H9 (cell line): ENCODE data around the gene SIGLEC9. TPM values are rescaled to one million over a fixed set of nuclear protein-coding genes. Genes with fewer than 3 reads are reported as not detected.

Source experiments
- DNase-seq: peaks from one replicate; pipeline ENCODE4 v3.0.0-alpha.2; 2017
- H2AFZ ChIP-seq: one replicate; pipeline ENCODE4 v1.6.1; 2013; ENCODE audit warnings: mild to moderate bottlenecking, low read length, control low read depth, moderate library complexity
- H2AK5ac ChIP-seq: 2 replicates; pipeline ENCODE4 v1.6.1; 2013; ENCODE audit warnings: low read length, control low read depth, mixed read lengths; ENCODE audit not compliant: insufficient read length
- H2BK120ac ChIP-seq: one replicate; pipeline ENCODE4 v1.6.1; 2013; ENCODE audit warnings: low read depth, mild to moderate bottlenecking, low read length, control low read depth, inconsistent platforms; ENCODE audit not compliant: poor library complexity, severe bottlenecking
- H2BK12ac ChIP-seq: 2 replicates; pipeline ENCODE4 v1.6.1; 2013; ENCODE audit warnings: low read length, control low read depth, mixed read lengths, low read depth; ENCODE audit not compliant: insufficient read length
- H2BK15ac ChIP-seq: 2 replicates; pipeline ENCODE4 v1.6.1; 2013; ENCODE audit warnings: low read depth, low read length, control low read depth
- H2BK20ac ChIP-seq: one replicate; pipeline ENCODE4 v1.6.1; 2013; ENCODE audit warnings: low read depth, mild to moderate bottlenecking, low read length, control low read depth, inconsistent platforms; ENCODE audit not compliant: poor library complexity, severe bottlenecking
- H2BK5ac ChIP-seq: 2 replicates; pipeline ENCODE4 v1.6.1; 2013; ENCODE audit warnings: low read length, control low read depth, mixed read lengths; ENCODE audit not compliant: insufficient read length
- H3K14ac ChIP-seq: 2 replicates; pipeline ENCODE4 v1.6.1; 2013; ENCODE audit warnings: low read length, control low read depth; ENCODE audit not compliant: insufficient read depth
- H3K18ac ChIP-seq: 2 replicates; pipeline ENCODE4 v1.6.1; 2013; ENCODE audit warnings: low read depth, mild to moderate bottlenecking, mixed read lengths, low read length, control low read depth; ENCODE audit not compliant: insufficient read length
- H3K23ac ChIP-seq: 2 replicates; pipeline ENCODE4 v1.6.1; 2013; ENCODE audit warnings: low read length, control low read depth, mixed read lengths, low read depth; ENCODE audit not compliant: insufficient read length
- H3K23me2 ChIP-seq: 2 replicates; pipeline ENCODE4 v1.6.1; 2013; ENCODE audit warnings: low read depth, mild to moderate bottlenecking, mixed read lengths, low read length, control low read depth; ENCODE audit not compliant: insufficient read length, poor library complexity, severe bottlenecking
- H3K27ac ChIP-seq: 2 replicates; pipeline ENCODE4 v1.5.1; 2013; ENCODE audit warnings: low read length, control low read depth, mixed read lengths, low read depth; ENCODE audit not compliant: insufficient read length
- H3K27me3 ChIP-seq: 2 replicates; pipeline ENCODE4 v1.6.1; 2013; ENCODE audit warnings: low read length, control low read depth, inconsistent platforms; ENCODE audit not compliant: insufficient read depth
- H3K4ac ChIP-seq: 2 replicates; pipeline ENCODE4 v1.6.1; 2013; ENCODE audit warnings: low read depth, mild to moderate bottlenecking, control low read depth, inconsistent platforms, low read length, moderate library complexity
- H3K4me1 ChIP-seq: 2 replicates; pipeline ENCODE4 v1.6.1; 2013; ENCODE audit warnings: low read length, control low read depth, inconsistent platforms; ENCODE audit not compliant: insufficient read depth
- H3K4me2 ChIP-seq: 2 replicates; pipeline ENCODE4 v1.6.1; 2013; ENCODE audit warnings: low read length, control low read depth, mixed read lengths; ENCODE audit not compliant: insufficient read length, insufficient read depth
- H3K56ac ChIP-seq: 2 replicates; pipeline ENCODE4 v1.6.1; 2013; ENCODE audit warnings: low read depth, mild to moderate bottlenecking, mixed read lengths, low read length, control low read depth; ENCODE audit not compliant: insufficient read length
- H3K79me1 ChIP-seq: 2 replicates; pipeline ENCODE4 v1.6.1; 2013; ENCODE audit warnings: low read depth, mild to moderate bottlenecking, moderate library complexity, low read length, control low read depth, inconsistent platforms; ENCODE audit not compliant: insufficient read depth, poor library complexity, severe bottlenecking
- H3K79me2 ChIP-seq: 2 replicates; pipeline ENCODE4 v1.6.1; 2013; ENCODE audit warnings: low read length, control low read depth, inconsistent platforms; ENCODE audit not compliant: insufficient read depth
- H3K9ac ChIP-seq: 2 replicates; pipeline ENCODE4 v1.6.1; 2013; ENCODE audit warnings: low read length, control low read depth, mixed read lengths; ENCODE audit not compliant: insufficient read length; ENCODE audit errors: extremely low read depth
- H3K9me3 ChIP-seq: one replicate; pipeline ENCODE4 v1.6.1; 2013; ENCODE audit warnings: low read depth, low read length, inconsistent platforms; ENCODE audit not compliant: control insufficient read depth
- H3T11ph ChIP-seq: one replicate; pipeline ENCODE4 v1.6.1; 2013; ENCODE audit warnings: mild to moderate bottlenecking, low read length, control low read depth, inconsistent platforms
- H4K20me1 ChIP-seq: one replicate; pipeline ENCODE4 v1.6.1; 2013; ENCODE audit not compliant: control insufficient read depth, insufficient read length, insufficient read depth
- H4K5ac ChIP-seq: 2 replicates; pipeline ENCODE4 v1.6.1; 2013; ENCODE audit warnings: low read depth, mild to moderate bottlenecking, mixed read lengths, low read length, control low read depth; ENCODE audit not compliant: insufficient read length
- H4K8ac ChIP-seq: replicated peaks from 2 replicates; pipeline ENCODE4 v1.6.1; 2013; ENCODE audit warnings: low read length, control low read depth, mixed read lengths, low read depth; ENCODE audit not compliant: insufficient read length
- H4K91ac ChIP-seq: 2 replicates; pipeline ENCODE4 v1.6.1; 2013; ENCODE audit warnings: low read depth, mild to moderate bottlenecking, moderate library complexity, mixed read lengths, low read length, control low read depth; ENCODE audit not compliant: insufficient read length
- H3K27ac Mint-ChIP-seq, 3 experiments: 2 replicates in 2 of 3; 3 replicates in 1 of 3; pipeline ENCODE4 v1.8.0; 2020 to 2021; ENCODE audit warnings: mixed read lengths in 3 of 3, mild to moderate bottlenecking in 1 of 3, moderate library complexity in 1 of 3
- H3K27me3 Mint-ChIP-seq: 2 replicates; pipeline ENCODE4 v1.8.0; 2021; ENCODE audit warnings: low read depth, mild to moderate bottlenecking, moderate library complexity, mixed read lengths
- H3K36me3 Mint-ChIP-seq, 3 experiments: 2 replicates in 2 of 3; 3 replicates in 1 of 3; pipeline ENCODE4 v1.8.0; 2020 to 2021; ENCODE audit warnings: low read depth in 3 of 3, mixed read lengths in 3 of 3; ENCODE audit not compliant: insufficient read depth in 1 of 3
- H3K4me1 Mint-ChIP-seq, 2 experiments: 2 replicates each; pipeline ENCODE4 v1.8.0; 2020; ENCODE audit warnings: mixed read lengths in 2 of 2
- H3K4me3 Mint-ChIP-seq, 2 experiments: 2 replicates in 1 of 2; 3 replicates in 1 of 2; pipeline ENCODE4 v1.8.0; 2020 to 2021; ENCODE audit warnings: mild to moderate bottlenecking in 2 of 2, mixed read lengths in 2 of 2, moderate library complexity in 1 of 2
- H3K9me3 Mint-ChIP-seq, 2 experiments: 2 replicates in 1 of 2; 3 replicates in 1 of 2; pipeline ENCODE4 v1.8.0; 2020; ENCODE audit warnings: mild to moderate bottlenecking in 2 of 2, mixed read lengths in 2 of 2, moderate library complexity in 1 of 2
- CTCF ChIP-seq: fragments of 200-600 bp; sonication (generic); conservative IDR thresholded peaks from 3 replicates; pipeline ENCODE4 v1.8.0; 2021; ENCODE audit warnings: antibody characterized with exemption, mild to moderate bottlenecking
- WGBS: extraction: QIAGEN DNeasy Blood & Tissue Kit; methylation state at CpG from one replicate; pipeline ENCODE4 v1.1.7; 2013; ENCODE audit warnings: missing lambda C conversion rate, low lambda C conversion rate, mixed read lengths; ENCODE audit not compliant: insufficient read length; ENCODE audit errors: extremely low coverage; 5-methylcytosine and 5-hydroxymethylcytosine counted together
- total RNA-seq: library from RNA; stranded (reverse); gene quantifications from 2 replicates; pipeline ENCODE4 v1.2.1, GENCODE V29; 2021

Gene SIGLEC9
- total RNA-seq, 1 experiment from 2014 or later, result not detected

GRCh38 chr19:51093101-51093500 is 31.6 kb upstream of the SIGLEC9 start:
- H3K9me3 ChIP-seq, result no peaks in the 10 kb centered on the region
- no peaks in the 10 kb centered on the region for H3K23me2 ChIP-seq
- no peak overlapping the region for H4K8ac ChIP-seq
- DNase-seq, result no peak
- H3K4me1 ChIP-seq, result no peaks in the 10 kb centered on the region
- no peaks in the 10 kb centered on the region for H3K9me3 Mint-ChIP-seq
- no peaks in the 10 kb centered on the region for H4K20me1 ChIP-seq
- H3K27ac Mint-ChIP-seq, result no peak overlapping the region
- H3K79me2 ChIP-seq, result no peaks in the 10 kb centered on the region
- no peak overlapping the region for H2BK15ac ChIP-seq
- H3K4ac ChIP-seq, result no peak overlapping the region
- H2AK5ac ChIP-seq, result no peak overlapping the region
- H3K4me2 ChIP-seq, result no peak overlapping the region
- H2AFZ ChIP-seq, result no peak overlapping the region
- H2BK120ac ChIP-seq, result no peak overlapping the region
- no peak overlapping the region for H3K4me3 Mint-ChIP-seq
- no CpG with 5 or more reads among the region's 8 CpGs for WGBS
- H3K27me3 ChIP-seq, result no peaks in the 10 kb centered on the region
- H3K23ac ChIP-seq, result no peak overlapping the region
- H3K18ac ChIP-seq, result no peak overlapping the region
- no peak overlapping the region for H3K27ac ChIP-seq
- peaks cover 17 to 25% of the 10 kb centered on the region in 2 experiments for H3K4me1 Mint-ChIP-seq
- peaks cover 0 to 4% (median 0%) of the 10 kb centered on the region in 3 experiments; a peak in 1 of 7 replicates for H3K36me3 Mint-ChIP-seq
- H2BK5ac ChIP-seq, result no peak overlapping the region
- H3T11ph ChIP-seq, result no peak overlapping the region
- H3K56ac ChIP-seq, result no peak overlapping the region
- no peak overlapping the region for H2BK20ac ChIP-seq
- H3K14ac ChIP-seq, result no peak overlapping the region
- no peak overlapping the region for H3K9ac ChIP-seq
- TF ChIP-seq CTCF, result no peak
- H3K79me1 ChIP-seq, result no peaks in the 10 kb centered on the region
- H3K27me3 Mint-ChIP-seq, result peaks cover 4% of the 10 kb centered on the region
- H4K91ac ChIP-seq, result no peak overlapping the region
- H4K5ac ChIP-seq, result no peak overlapping the region
- no peak overlapping the region for H2BK12ac ChIP-seq
